ENCODE results near the gene ACTA2.
A peak's percentile ranks its signal among the peaks of the same experiment; 100 is the strongest.

The ACTA2 gene

GRCh38 chr10:88989423-88989822 lies 36.9 kb upstream of the ACTA2 start:
- peak overlapping the region; percentile 87 for H3K4me3 ChIP-seq
- TF ChIP-seq, protein P1, sequence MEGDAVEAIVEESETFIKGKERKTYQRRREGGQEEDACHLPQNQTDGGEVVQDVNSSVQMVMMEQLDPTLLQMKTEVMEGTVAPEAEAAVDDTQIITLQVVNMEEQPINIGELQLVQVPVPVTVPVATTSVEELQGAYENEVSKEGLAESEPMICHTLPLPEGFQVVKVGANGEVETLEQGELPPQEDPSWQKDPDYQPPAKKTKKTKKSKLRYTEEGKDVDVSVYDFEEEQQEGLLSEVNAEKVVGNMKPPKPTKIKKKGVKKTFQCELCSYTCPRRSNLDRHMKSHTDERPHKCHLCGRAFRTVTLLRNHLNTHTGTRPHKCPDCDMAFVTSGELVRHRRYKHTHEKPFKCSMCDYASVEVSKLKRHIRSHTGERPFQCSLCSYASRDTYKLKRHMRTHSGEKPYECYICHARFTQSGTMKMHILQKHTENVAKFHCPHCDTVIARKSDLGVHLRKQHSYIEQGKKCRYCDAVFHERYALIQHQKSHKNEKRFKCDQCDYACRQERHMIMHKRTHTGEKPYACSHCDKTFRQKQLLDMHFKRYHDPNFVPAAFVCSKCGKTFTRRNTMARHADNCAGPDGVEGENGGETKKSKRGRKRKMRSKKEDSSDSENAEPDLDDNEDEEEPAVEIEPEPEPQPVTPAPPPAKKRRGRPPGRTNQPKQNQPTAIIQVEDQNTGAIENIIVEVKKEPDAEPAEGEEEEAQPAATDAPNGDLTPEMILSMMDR (IDR thresholded peaks at IDR 0.05) = no peak
- DNase-seq (ENCODE audit: low spot score) = no peak
- peak overlapping the region; percentile 93 to 97 for H3K27ac ChIP-seq

DNA sequence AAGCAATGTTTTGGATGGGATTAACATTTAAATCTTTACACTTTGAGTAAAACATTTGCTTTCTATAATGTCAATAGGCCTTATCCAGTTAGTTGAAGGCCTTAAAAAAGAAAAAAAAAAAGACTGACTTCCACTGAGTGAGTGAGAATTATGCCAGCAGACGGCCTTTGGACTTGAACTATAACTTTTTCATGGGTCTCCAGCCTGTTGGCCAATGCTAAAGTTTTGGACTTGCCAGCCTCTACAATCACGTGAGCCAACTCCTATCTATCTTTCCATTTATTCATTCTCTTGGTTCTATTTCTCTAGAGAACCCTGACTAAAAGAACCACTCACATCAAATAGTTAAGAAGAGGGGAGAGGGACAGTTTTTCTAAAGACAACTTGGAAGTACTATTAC lies 35.3 kb upstream of the ACTA2 start:
- TF ChIP-seq, protein P1 (IDR thresholded peaks at IDR 0.05) = no peak
- peak overlapping the region; percentile 24 to 82 for H3K27ac ChIP-seq
- no peak overlapping the region for H3K4me3 ChIP-seq
- no peak for DNase-seq (ENCODE audit: low spot score)

DNA sequence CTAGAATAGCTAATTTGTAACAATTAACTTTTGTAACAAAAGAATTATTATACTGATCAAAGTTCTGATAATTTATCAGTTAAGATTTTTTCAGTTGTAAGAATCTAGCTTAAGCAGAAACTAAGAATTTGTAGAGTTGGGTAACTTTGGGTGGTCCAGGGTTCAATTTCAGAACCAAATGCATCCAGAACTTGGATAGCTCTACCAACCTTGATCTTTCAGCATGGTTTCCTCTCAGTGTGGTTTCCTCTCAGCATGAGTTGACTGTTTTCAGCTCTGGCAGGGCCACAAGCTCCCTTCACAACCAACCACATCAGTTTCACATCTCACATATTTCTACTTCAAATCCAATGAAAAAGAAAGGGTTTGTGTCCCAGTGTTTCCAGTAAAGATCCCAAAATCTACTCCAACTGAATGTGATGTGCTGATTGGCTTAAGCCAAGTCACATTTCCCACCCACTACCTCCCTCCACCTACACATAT lies 34.7 kb upstream of the ACTA2 start:
- Histone ChIP-seq H3K4me3 (no peak overlapping the region), H3K27ac (peak overlapping the region; percentile 24 to 82)
- DNase-seq (ENCODE audit: low spot score) = no peak
- TF ChIP-seq, protein P1 (IDR thresholded peaks at IDR 0.05) = no peak

- no peak overlapping the region for H3K4me3 ChIP-seq
- TF ChIP-seq, protein P1 (IDR thresholded peaks at IDR 0.05) = peak; percentile 65
- DNase-seq (ENCODE audit: low spot score) = no peak
- peak overlapping the region; percentile 38 to 82 for H3K27ac ChIP-seq
These were observed 34.1 kb upstream of the ACTA2 start for GRCh38 chr10:88986549-88987242.

- Histone ChIP-seq H3K4me3 (no peak overlapping the region), H3K27ac (peak overlapping the region; percentile 58 to 84)
- TF ChIP-seq, protein P1 (IDR thresholded peaks at IDR 0.05) = no peak
- DNase-seq (ENCODE audit: low spot score) = no peak
These were observed 32.0 kb upstream of the ACTA2 start for GRCh38 chr10:88984525-88984924.

- DNase-seq (ENCODE audit: low spot score) = no peak
- Histone ChIP-seq H3K27ac (peak overlapping the region; percentile 76 to 84), H3K4me3 (no peak overlapping the region)
- TF ChIP-seq, protein P1 (IDR thresholded peaks at IDR 0.05) = no peak
These were observed 31.4 kb upstream of the ACTA2 start for GRCh38 chr10:88983939-88984338.

DNA sequence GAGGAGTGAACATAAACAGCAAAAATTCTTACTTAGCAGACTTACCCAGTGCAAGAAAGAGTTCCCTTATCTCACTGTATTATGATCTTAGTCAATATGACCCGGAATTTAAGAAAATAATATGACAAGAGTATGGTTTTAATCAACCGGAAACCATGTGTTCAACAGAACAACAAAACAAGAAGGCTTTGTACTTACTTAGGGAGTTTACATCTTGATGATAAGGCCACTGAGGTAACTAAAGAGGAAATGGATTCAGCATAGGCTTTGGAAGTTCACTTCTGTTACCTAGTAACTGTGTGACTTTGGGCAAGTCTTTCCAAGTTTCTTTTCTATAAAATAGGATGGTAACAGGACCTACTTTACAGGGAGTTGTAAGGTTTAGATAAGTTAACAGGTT lies 30.6 kb upstream of the ACTA2 start:
- peak overlapping the region; percentile 76 to 92 for H3K27ac ChIP-seq
- peak overlapping the region; percentile 50 for H3K4me3 ChIP-seq
- TF ChIP-seq, protein P1 (IDR thresholded peaks at IDR 0.05) = no peak
- no peak for DNase-seq (ENCODE audit: low spot score)

Measured in coronary artery (tissue), 2 donors.